Activated naive CD8-positive, alpha-beta T cell treated with anti-CD3 and anti-CD28 coated beads, Interleukin-2, amount 10 ng/mL, durations not matched to agents 7 days and 5 days (primary cell): ENCODE measurements around the gene SLC15A2. TPM values are rescaled to one million over a fixed set of nuclear protein-coding genes. Genes with fewer than 3 reads are reported as not detected.

ENCODE experiments used
- ATAC-seq: fragments of 150-1000 bp; cut with Tn5 transposase; one replicate; pipeline ENCODE4 v1.10.0; 2021; ENCODE audit warnings: low read depth, moderate library complexity
- POLR2A ChIA-PET: fragments of 350-600 bp; sonication (Branson Sonifier 250); formaldehyde crosslinking; loops from one replicate; lab custom pipeline; 2021; ENCODE audit warnings: antibody characterized with exemption; lab: Charles Lee
- DNase-seq: peaks from one replicate; pipeline ENCODE4 v3.0.0; 2021
- H3K27ac Mint-ChIP-seq: one replicate; pipeline ENCODE4 v1.8.0; 2022; ENCODE audit warnings: mild to moderate bottlenecking, mixed read lengths
- H3K27me3 Mint-ChIP-seq: one replicate; pipeline ENCODE4 v1.8.0; 2022; ENCODE audit warnings: mild to moderate bottlenecking, moderate library complexity, mixed read lengths
- H3K36me3 Mint-ChIP-seq: one replicate; pipeline ENCODE4 v1.8.0; 2021; ENCODE audit warnings: mild to moderate bottlenecking, mixed read lengths
- H3K4me1 Mint-ChIP-seq: one replicate; pipeline ENCODE4 v1.8.0; 2021; ENCODE audit warnings: mixed read lengths
- H3K4me3 Mint-ChIP-seq: one replicate; pipeline ENCODE4 v1.8.0; 2022; ENCODE audit warnings: mild to moderate bottlenecking, moderate library complexity, mixed read lengths
- H3K9me3 Mint-ChIP-seq: one replicate; pipeline ENCODE4 v1.8.0; 2021; ENCODE audit warnings: mixed read lengths
- total RNA-seq, 2 experiments: library from RNA; stranded (reverse); gene quantifications; one replicate each; pipeline ENCODE4 v1.2.3, GENCODE V29; 2021

The SLC15A2 gene
- total RNA-seq, 2 experiments from 2014 or later, result 1.8 to 3.7 TPM

- Mint-ChIP-seq H3K27me3 (peaks cover 6% of the 10 kb centered on the region), H3K4me1 (peaks cover 16% of the 10 kb centered on the region), H3K4me3 (no peak overlapping the region), H3K27ac (no peak overlapping the region), H3K9me3 (peaks cover 16% of the 10 kb centered on the region), H3K36me3 (peaks cover 14% of the 10 kb centered on the region)
- ATAC-seq, result no peak
- POLR2A ChIA-PET, result no interaction called here
- DNase-seq, result no peak
These were observed 85.0 kb downstream of the SLC15A2 start for GRCh38 chr3:121979246-121979645.

- peaks cover 9% of the 10 kb centered on the region for H3K27me3 Mint-ChIP-seq
- ATAC-seq, result no peak
- peaks cover 14% of the 10 kb centered on the region for H3K9me3 Mint-ChIP-seq
- no peak overlapping the region for H3K4me3 Mint-ChIP-seq
- no peak overlapping the region for H3K27ac Mint-ChIP-seq
- H3K36me3 Mint-ChIP-seq, result peaks cover 13% of the 10 kb centered on the region
- POLR2A ChIA-PET, result no interaction called here
- no peak for DNase-seq
- H3K4me1 Mint-ChIP-seq, result peaks cover 16% of the 10 kb centered on the region
These were observed 85.7 kb downstream of the SLC15A2 start for GRCh38 chr3:121979734-121980449.

GRCh38 chr3:121980450-121980796 lies 86.2 kb downstream of the SLC15A2 start:
- ATAC-seq (no peak), DNase-seq (no peak)
- H3K27ac Mint-ChIP-seq, result no peak overlapping the region
- H3K4me3 Mint-ChIP-seq, result no peak overlapping the region
- POLR2A ChIA-PET, result no interaction called here
- H3K36me3 Mint-ChIP-seq, result peaks cover 17% of the 10 kb centered on the region
- peaks cover 16% of the 10 kb centered on the region for H3K9me3 Mint-ChIP-seq
- peaks cover 16% of the 10 kb centered on the region for H3K4me1 Mint-ChIP-seq
- peaks cover 9% of the 10 kb centered on the region for H3K27me3 Mint-ChIP-seq

GRCh38 chr3:121981473-121981872 lies 87.3 kb downstream of the SLC15A2 start:
- ATAC-seq, result no peak
- no peak for DNase-seq
- H3K27me3 Mint-ChIP-seq, result peaks cover 9% of the 10 kb centered on the region
- H3K27ac Mint-ChIP-seq, result no peak overlapping the region
- POLR2A ChIA-PET, result no interaction called here
- peaks cover 16% of the 10 kb centered on the region for H3K4me1 Mint-ChIP-seq
- H3K9me3 Mint-ChIP-seq, result peaks cover 16% of the 10 kb centered on the region
- H3K4me3 Mint-ChIP-seq, result no peak overlapping the region
- peaks cover 17% of the 10 kb centered on the region for H3K36me3 Mint-ChIP-seq

- H3K9me3 Mint-ChIP-seq, result peaks cover 11% of the 10 kb centered on the region
- H3K27me3 Mint-ChIP-seq, result peaks cover 14% of the 10 kb centered on the region
- peaks cover 10% of the 10 kb centered on the region for H3K4me1 Mint-ChIP-seq
- ATAC-seq (no peak), DNase-seq (no peak)
- peaks cover 15% of the 10 kb centered on the region for H3K36me3 Mint-ChIP-seq
- no peak overlapping the region for H3K4me3 Mint-ChIP-seq
- no peak overlapping the region for H3K27ac Mint-ChIP-seq
- POLR2A ChIA-PET, result no interaction called here
These were observed 91.6 kb downstream of the SLC15A2 start for GRCh38 chr3:121985846-121986245.

GRCh38 chr3:121988146-121988545 lies 93.9 kb downstream of the SLC15A2 start:
- Mint-ChIP-seq H3K9me3 (peaks cover 11% of the 10 kb centered on the region), H3K27me3 (peaks cover 9% of the 10 kb centered on the region), H3K36me3 (peaks cover 12% of the 10 kb centered on the region), H3K27ac (no peak overlapping the region), H3K4me3 (no peak overlapping the region), H3K4me1 (peaks cover 4% of the 10 kb centered on the region)
- DNase-seq (no peak), ATAC-seq (no peak)
- POLR2A ChIA-PET, result no interaction called here

GRCh38 chr3:121989943-121990342 lies 95.7 kb downstream of the SLC15A2 start:
- Mint-ChIP-seq H3K4me3 (no peak overlapping the region), H3K36me3 (peaks cover 3% of the 10 kb centered on the region), H3K9me3 (peaks cover 2% of the 10 kb centered on the region), H3K4me1 (peaks cover 8% of the 10 kb centered on the region), H3K27ac (no peak overlapping the region), H3K27me3 (peaks cover 7% of the 10 kb centered on the region)
- POLR2A ChIA-PET, result no interaction called here
- ATAC-seq, result no peak
- DNase-seq, result no peak

- H3K27ac Mint-ChIP-seq, result no peak overlapping the region
- peaks cover 4% of the 10 kb centered on the region for H3K27me3 Mint-ChIP-seq
- DNase-seq (no peak), ATAC-seq (no peak)
- peaks cover 21% of the 10 kb centered on the region for H3K4me1 Mint-ChIP-seq
- H3K36me3 Mint-ChIP-seq, result no peaks in the 10 kb centered on the region
- no peaks in the 10 kb centered on the region for H3K9me3 Mint-ChIP-seq
- no peak overlapping the region for H3K4me3 Mint-ChIP-seq
- POLR2A ChIA-PET, result interaction anchor here (0.5 kb wide), 1 partner anchor 1919 kb away, joined by 3 read pairs; no protein-coding TSS in a partner anchor
These were observed 98.7 kb downstream of the SLC15A2 start for GRCh38 chr3:121992601-121993560.

Other genes starting within 250 kb of the SLC15A2 start
- gene HCLS1, start 233.5 kb upstream of the SLC15A2 start, total RNA-seq, result 100 to 1,000 TPM; 316 to 318 TPM
- 10 to 100 TPM; 36.4 to 41.3 TPM for gene GOLGB1, start 144.7 kb upstream of the SLC15A2 start, total RNA-seq
- 10 to 100 TPM; 29.5 to 33.2 TPM for gene IQCB1, start 59.3 kb upstream of the SLC15A2 start, total RNA-seq
- gene EAF2, start 59.2 kb upstream of the SLC15A2 start, total RNA-seq, result 10 to 100 TPM; 11.4 to 13.3 TPM
- not detected for gene ILDR1, start 127.8 kb downstream of the SLC15A2 start, total RNA-seq
- 1 to 10 TPM in 1 of 2 experiments, under 1 TPM in 1; 0.42 to 1.0 TPM for gene CD86, start 161.0 kb downstream of the SLC15A2 start, total RNA-seq